ENCODE results near the gene ACADVL.

ACADVL gene

GRCh38 chr17:7240375-7240774 lies 20.6 kb downstream of the ACADVL start:
- no peak overlapping the region for H2AFZ ChIP-seq (ENCODE audit: insufficient read depth, low read length, poor library complexity)
- DNase-seq: no peak
- WGBS (ENCODE audit: extremely low coverage, insufficient coverage, insufficient read length): no CpG with 5 or more reads among the region's 4 CpGs
- H3K18ac ChIP-seq (ENCODE audit: low read length): no peak overlapping the region
- peaks cover 26% of the 10 kb centered on the region for H3K79me2 ChIP-seq (ENCODE audit: control insufficient read depth, insufficient read depth, low read length, poor library complexity)
- no peak overlapping the region for H3K9ac ChIP-seq (ENCODE audit: low read length)
- no peak overlapping the region for H2BK120ac ChIP-seq (ENCODE audit: insufficient read depth, low read length, poor library complexity)
- H4K91ac ChIP-seq (ENCODE audit: low read depth, low read length): no peak overlapping the region
- H3K4me3 ChIP-seq (ENCODE audit: low read depth, low read length): no peak overlapping the region
- H4K12ac ChIP-seq (ENCODE audit: low read depth, low read length): no peak overlapping the region
- peak overlapping the region; percentile 44 for H3K4ac ChIP-seq (ENCODE audit: low read depth, low read length)
- H3K14ac ChIP-seq (ENCODE audit: low read length): no peak overlapping the region
- peaks cover 27% of the 10 kb centered on the region for H3K79me1 ChIP-seq (ENCODE audit: low read length)
- no peak overlapping the region for H3K27ac ChIP-seq (ENCODE audit: low read depth, low read length)
- H3K4me2 ChIP-seq (ENCODE audit: low read length): peak overlapping the region; percentile 92
- H3K4me1 ChIP-seq (ENCODE audit: control insufficient read depth in 1 of 2, insufficient read depth in 2 of 2, low read length in 2 of 2): peaks cover 16 to 21% of the 10 kb centered on the region in 2 experiments
- no peak overlapping the region for H4K8ac ChIP-seq (ENCODE audit: low read depth, low read length)
- H3K9me3 ChIP-seq (ENCODE audit: insufficient read depth, low read depth, low read length): peaks cover 4% of the 10 kb centered on the region
- H3K27me3 ChIP-seq (ENCODE audit: insufficient read depth, low read length): no peaks in the 10 kb centered on the region
- no peak overlapping the region for H3K23ac ChIP-seq (ENCODE audit: low read length)
- H2BK5ac ChIP-seq (ENCODE audit: low read depth, low read length, poor library complexity): no peak overlapping the region
- H3K36me3 ChIP-seq (ENCODE audit: control insufficient read depth in 1 of 2, insufficient read depth in 2 of 2, low read length in 2 of 2): peaks cover 27 to 41% of the 10 kb centered on the region in 2 experiments
- H2BK12ac ChIP-seq (ENCODE audit: low read length): no peak overlapping the region
- H2AK5ac ChIP-seq (ENCODE audit: low read length): no peak overlapping the region

GRCh38 chr17:7241090-7241733 lies 21.5 kb downstream of the ACADVL start:
- peaks cover 2% of the 10 kb centered on the region for H3K9me3 ChIP-seq (ENCODE audit: insufficient read depth, low read depth, low read length)
- peak overlapping the region; percentile 53 for H4K91ac ChIP-seq (ENCODE audit: low read depth, low read length)
- H3K4me1 ChIP-seq (ENCODE audit: control insufficient read depth in 1 of 2, insufficient read depth in 2 of 2, low read length in 2 of 2): peaks cover 12 to 14% of the 10 kb centered on the region in 2 experiments
- H3K27ac ChIP-seq (ENCODE audit: low read depth, low read length): peak overlapping the region; percentile 99
- H3K9ac ChIP-seq (ENCODE audit: low read length): peak overlapping the region; percentile 42
- H2AFZ ChIP-seq (ENCODE audit: insufficient read depth, low read length, poor library complexity): no peak overlapping the region
- H4K12ac ChIP-seq (ENCODE audit: low read depth, low read length): no peak overlapping the region
- H3K23ac ChIP-seq (ENCODE audit: low read length): no peak overlapping the region
- DNase-seq: no peak
- WGBS (ENCODE audit: extremely low coverage, insufficient coverage, insufficient read length): no CpG with 5 or more reads among the region's 9 CpGs
- peak overlapping the region; percentile 57 for H3K4ac ChIP-seq (ENCODE audit: low read depth, low read length)
- no peak overlapping the region for H2BK120ac ChIP-seq (ENCODE audit: insufficient read depth, low read length, poor library complexity)
- peak overlapping the region; percentile 29 for H2BK5ac ChIP-seq (ENCODE audit: low read depth, low read length, poor library complexity)
- no peak overlapping the region for H3K18ac ChIP-seq (ENCODE audit: low read length)
- H3K36me3 ChIP-seq (ENCODE audit: control insufficient read depth in 1 of 2, insufficient read depth in 2 of 2, low read length in 2 of 2): peaks cover 24 to 38% of the 10 kb centered on the region in 2 experiments
- peak overlapping the region; percentile 94 for H3K4me3 ChIP-seq (ENCODE audit: low read depth, low read length)
- no peak overlapping the region for H2BK12ac ChIP-seq (ENCODE audit: low read length)
- H4K8ac ChIP-seq (ENCODE audit: low read depth, low read length): no peak overlapping the region
- H3K79me2 ChIP-seq (ENCODE audit: control insufficient read depth, insufficient read depth, low read length, poor library complexity): peaks cover 23% of the 10 kb centered on the region
- H3K14ac ChIP-seq (ENCODE audit: low read length): no peak overlapping the region
- no peaks in the 10 kb centered on the region for H3K27me3 ChIP-seq (ENCODE audit: insufficient read depth, low read length)
- H2AK5ac ChIP-seq (ENCODE audit: low read length): peak overlapping the region; percentile 15
- H3K79me1 ChIP-seq (ENCODE audit: low read length): peaks cover 27% of the 10 kb centered on the region
- peak overlapping the region; percentile 92 for H3K4me2 ChIP-seq (ENCODE audit: low read length)

GRCh38 chr17:7241783-7242716 lies 22.3 kb downstream of the ACADVL start, which contains the start of gene GABARAP:
GABARAP (minus strand) TSS chr17:7242449; CDS start chr17:7242330, 119 bp downstream.
- peak; percentile 76 to 93 for DNase-seq
- no CpG with 5 or more reads among the region's 62 CpGs for WGBS (ENCODE audit: extremely low coverage, insufficient coverage, insufficient read length)
- Histone ChIP-seq H3K18ac (ENCODE audit: low read length) (peak within 1 kb of the TSS; percentile 98), H3K79me1 (ENCODE audit: low read length) (peaks cover 27% of the 10 kb centered on the region), H3K4me2 (ENCODE audit: low read length) (peak within 1 kb of the TSS; percentile 92), H3K4me1 (ENCODE audit: control insufficient read depth in 1 of 2, insufficient read depth in 2 of 2, low read length in 2 of 2) (peaks cover 12 to 14% of the 10 kb centered on the region in 2 experiments), H4K12ac (ENCODE audit: low read depth, low read length) (peak within 1 kb of the TSS; percentile 97), H2BK120ac (ENCODE audit: insufficient read depth, low read length, poor library complexity) (peak within 1 kb of the TSS; percentile 96), H2BK5ac (ENCODE audit: low read depth, low read length, poor library complexity) (peak within 1 kb of the TSS; percentile 95), H2AK5ac (ENCODE audit: low read length) (peak within 1 kb of the TSS; percentile 99), H3K4ac (ENCODE audit: low read depth, low read length) (peak within 1 kb of the TSS; percentile 99), H3K23ac (ENCODE audit: low read length) (no peak within 1 kb of the TSS), H3K36me3 (ENCODE audit: control insufficient read depth in 1 of 2, insufficient read depth in 2 of 2, low read length in 2 of 2) (peaks cover 20 to 38% of the 10 kb centered on the region in 2 experiments), H4K91ac (ENCODE audit: low read depth, low read length) (peak within 1 kb of the TSS; percentile 99), H4K8ac (ENCODE audit: low read depth, low read length) (peak within 1 kb of the TSS; percentile 98), H3K27me3 (ENCODE audit: insufficient read depth, low read length) (no peaks in the 10 kb centered on the region), H3K79me2 (ENCODE audit: control insufficient read depth, insufficient read depth, low read length, poor library complexity) (peaks cover 23% of the 10 kb centered on the region), H3K14ac (ENCODE audit: low read length) (peak within 1 kb of the TSS; percentile 99), H2AFZ (ENCODE audit: insufficient read depth, low read length, poor library complexity) (peak within 1 kb of the TSS; percentile 72), H3K27ac (ENCODE audit: low read depth, low read length) (peak within 1 kb of the TSS; percentile 99), H2BK12ac (ENCODE audit: low read length) (peak within 1 kb of the TSS; percentile 72), H3K9ac (ENCODE audit: low read length) (peak within 1 kb of the TSS; percentile 96), H3K9me3 (ENCODE audit: insufficient read depth, low read depth, low read length) (peaks cover 2% of the 10 kb centered on the region), H3K4me3 (ENCODE audit: low read depth, low read length) (peak within 1 kb of the TSS; percentile 94)

GRCh38 chr17:7242717-7243452 lies 23.1 kb downstream of the ACADVL start:
- WGBS (ENCODE audit: extremely low coverage, insufficient coverage, insufficient read length): no CpG with 5 or more reads among the region's 49 CpGs
- H3K14ac ChIP-seq (ENCODE audit: low read length): peak overlapping the region; percentile 82

More at GRCh38 chr17:7242717-7243452, 23.1 kb downstream of the ACADVL start:
- H3K27ac ChIP-seq (ENCODE audit: low read depth, low read length): peak overlapping the region; percentile 99
- peak overlapping the region; percentile 70 for H2BK120ac ChIP-seq (ENCODE audit: insufficient read depth, low read length, poor library complexity)
- peak overlapping the region; percentile 71 for H3K4me2 ChIP-seq (ENCODE audit: low read length)
- DNase-seq: peak; percentile 93 to 97
- peak overlapping the region; percentile 88 for H4K91ac ChIP-seq (ENCODE audit: low read depth, low read length)
- H3K79me1 ChIP-seq (ENCODE audit: low read length): peaks cover 24% of the 10 kb centered on the region
- peak overlapping the region; percentile 80 for H3K9ac ChIP-seq (ENCODE audit: low read length)
- H2BK5ac ChIP-seq (ENCODE audit: low read depth, low read length, poor library complexity): peak overlapping the region; percentile 95
- peaks cover 10 to 12% of the 10 kb centered on the region in 2 experiments for H3K4me1 ChIP-seq (ENCODE audit: control insufficient read depth in 1 of 2, insufficient read depth in 2 of 2, low read length in 2 of 2)
- H2BK12ac ChIP-seq (ENCODE audit: low read length): no peak overlapping the region
- H3K79me2 ChIP-seq (ENCODE audit: control insufficient read depth, insufficient read depth, low read length, poor library complexity): peaks cover 19% of the 10 kb centered on the region
- no peak overlapping the region for H3K23ac ChIP-seq (ENCODE audit: low read length)
- H2AFZ ChIP-seq (ENCODE audit: insufficient read depth, low read length, poor library complexity): peak overlapping the region; percentile 48
- peak overlapping the region; percentile 94 for H3K4me3 ChIP-seq (ENCODE audit: low read depth, low read length)
- H4K8ac ChIP-seq (ENCODE audit: low read depth, low read length): peak overlapping the region; percentile 89
- H2AK5ac ChIP-seq (ENCODE audit: low read length): peak overlapping the region; percentile 81
- H3K27me3 ChIP-seq (ENCODE audit: insufficient read depth, low read length): no peaks in the 10 kb centered on the region
- H3K9me3 ChIP-seq (ENCODE audit: insufficient read depth, low read depth, low read length): peaks cover 2% of the 10 kb centered on the region
- peak overlapping the region; percentile 50 for H3K18ac ChIP-seq (ENCODE audit: low read length)
- H3K4ac ChIP-seq (ENCODE audit: low read depth, low read length): peak overlapping the region; percentile 38
- peaks cover 20 to 36% of the 10 kb centered on the region in 2 experiments for H3K36me3 ChIP-seq (ENCODE audit: control insufficient read depth in 1 of 2, insufficient read depth in 2 of 2, low read length in 2 of 2)
- H4K12ac ChIP-seq (ENCODE audit: low read depth, low read length): peak overlapping the region; percentile 79
